IPS-15b (cell line): ENCODE measurements around the gene FREM2.

Experiments used
- H3K27me3 ChIP-seq: one replicate; pipeline ENCODE4 v1.6.1; 2013; ENCODE audit warnings: low read length; ENCODE audit not compliant: control insufficient read depth, insufficient read depth
- H3K36me3 ChIP-seq: one replicate; pipeline ENCODE4 v1.6.1; 2013; ENCODE audit warnings: low read length; ENCODE audit not compliant: control insufficient read depth, insufficient read depth
- H3K4me1 ChIP-seq: one replicate; pipeline ENCODE4 v1.6.1; 2013; ENCODE audit warnings: mild to moderate bottlenecking, low read length; ENCODE audit not compliant: control insufficient read depth, insufficient read depth
- H3K4me3 ChIP-seq: one replicate; pipeline ENCODE4 v1.5.1; 2013; ENCODE audit warnings: low read depth, low read length
- H3K9ac ChIP-seq: one replicate; pipeline ENCODE4 v1.6.1; 2013; ENCODE audit warnings: low read depth, mild to moderate bottlenecking, low read length
- H3K9me3 ChIP-seq: one replicate; pipeline ENCODE4 v1.6.1; 2013; ENCODE audit warnings: mild to moderate bottlenecking, low read length; ENCODE audit not compliant: control insufficient read depth, insufficient read depth

The FREM2 gene, protein sequence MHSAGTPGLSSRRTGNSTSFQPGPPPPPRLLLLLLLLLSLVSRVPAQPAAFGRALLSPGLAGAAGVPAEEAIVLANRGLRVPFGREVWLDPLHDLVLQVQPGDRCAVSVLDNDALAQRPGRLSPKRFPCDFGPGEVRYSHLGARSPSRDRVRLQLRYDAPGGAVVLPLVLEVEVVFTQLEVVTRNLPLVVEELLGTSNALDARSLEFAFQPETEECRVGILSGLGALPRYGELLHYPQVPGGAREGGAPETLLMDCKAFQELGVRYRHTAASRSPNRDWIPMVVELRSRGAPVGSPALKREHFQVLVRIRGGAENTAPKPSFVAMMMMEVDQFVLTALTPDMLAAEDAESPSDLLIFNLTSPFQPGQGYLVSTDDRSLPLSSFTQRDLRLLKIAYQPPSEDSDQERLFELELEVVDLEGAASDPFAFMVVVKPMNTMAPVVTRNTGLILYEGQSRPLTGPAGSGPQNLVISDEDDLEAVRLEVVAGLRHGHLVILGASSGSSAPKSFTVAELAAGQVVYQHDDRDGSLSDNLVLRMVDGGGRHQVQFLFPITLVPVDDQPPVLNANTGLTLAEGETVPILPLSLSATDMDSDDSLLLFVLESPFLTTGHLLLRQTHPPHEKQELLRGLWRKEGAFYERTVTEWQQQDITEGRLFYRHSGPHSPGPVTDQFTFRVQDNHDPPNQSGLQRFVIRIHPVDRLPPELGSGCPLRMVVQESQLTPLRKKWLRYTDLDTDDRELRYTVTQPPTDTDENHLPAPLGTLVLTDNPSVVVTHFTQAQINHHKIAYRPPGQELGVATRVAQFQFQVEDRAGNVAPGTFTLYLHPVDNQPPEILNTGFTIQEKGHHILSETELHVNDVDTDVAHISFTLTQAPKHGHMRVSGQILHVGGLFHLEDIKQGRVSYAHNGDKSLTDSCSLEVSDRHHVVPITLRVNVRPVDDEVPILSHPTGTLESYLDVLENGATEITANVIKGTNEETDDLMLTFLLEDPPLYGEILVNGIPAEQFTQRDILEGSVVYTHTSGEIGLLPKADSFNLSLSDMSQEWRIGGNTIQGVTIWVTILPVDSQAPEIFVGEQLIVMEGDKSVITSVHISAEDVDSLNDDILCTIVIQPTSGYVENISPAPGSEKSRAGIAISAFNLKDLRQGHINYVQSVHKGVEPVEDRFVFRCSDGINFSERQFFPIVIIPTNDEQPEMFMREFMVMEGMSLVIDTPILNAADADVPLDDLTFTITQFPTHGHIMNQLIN (N-terminal part only)

DNA sequence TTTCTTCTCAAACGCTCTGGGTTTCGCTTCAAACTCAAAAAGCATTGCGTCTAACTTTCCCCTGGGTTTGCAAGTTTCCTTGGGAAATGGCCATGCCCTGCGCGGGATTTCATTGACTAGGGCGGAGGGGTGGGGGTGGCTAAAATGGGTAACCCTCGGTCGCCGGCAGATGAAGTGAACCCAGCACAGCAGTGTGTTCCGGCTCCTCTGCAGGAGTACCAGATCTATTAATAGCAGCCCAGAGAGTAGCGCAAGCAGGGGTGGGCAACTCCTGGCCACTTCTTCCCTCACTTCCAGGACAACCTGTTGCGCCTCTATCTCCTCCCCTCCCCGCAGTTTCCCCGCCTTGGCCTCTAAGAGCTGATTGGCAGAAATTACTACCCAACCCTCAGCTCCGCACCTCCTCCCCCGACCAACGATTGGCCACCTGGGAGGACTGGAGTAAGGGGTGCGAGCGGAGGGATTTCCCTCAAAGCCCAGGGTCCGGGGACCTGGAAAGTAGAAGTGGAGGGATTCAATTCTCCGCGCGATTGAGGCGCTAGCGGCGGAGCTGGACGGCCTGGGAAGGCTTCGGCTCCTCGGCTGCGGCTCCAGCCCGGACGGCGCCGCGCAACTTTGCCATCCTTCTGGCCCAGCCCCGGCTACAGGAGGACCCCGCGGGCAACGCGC, at the start of gene FREM2:
Gene FREM2, plus strand, starts transcription at position 501 of the 669 bp plus-strand sequence. CDS start 268 bp downstream, outside the sequence.
- Histone ChIP-seq H3K4me1 (peaks cover 4% of the 10 kb centered on the region), H3K9ac (peak within 1 kb of the TSS; percentile 74), H3K4me3 (peak within 1 kb of the TSS; percentile 67), H3K27me3 (peaks cover 16% of the 10 kb centered on the region), H3K9me3 (no peaks in the 10 kb centered on the region), H3K36me3 (peaks cover 5% of the 10 kb centered on the region)

DNA sequence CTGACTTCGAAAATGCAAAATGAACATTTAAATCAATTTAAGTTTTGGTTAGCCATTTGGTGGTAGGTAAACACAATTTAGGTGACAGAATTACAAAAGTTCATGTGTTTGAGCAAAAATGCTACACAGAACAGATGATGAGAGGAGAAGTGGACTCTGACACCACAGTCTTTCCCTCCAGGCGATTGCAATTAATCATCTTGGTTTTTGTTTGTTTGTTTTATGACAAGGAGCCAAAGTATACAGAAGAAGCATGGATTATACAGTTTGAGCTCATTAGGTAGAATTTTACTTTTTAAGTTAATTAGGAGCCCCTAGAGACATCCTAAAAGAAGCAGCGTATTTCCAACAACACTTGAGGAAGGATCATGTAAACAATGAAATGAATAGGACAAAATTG, 49.3 kb upstream of the FREM2 start:
- Histone ChIP-seq H3K4me1 (no peaks in the 10 kb centered on the region), H3K9ac (no peak overlapping the region), H3K27me3 (no peaks in the 10 kb centered on the region), H3K9me3 (no peaks in the 10 kb centered on the region), H3K4me3 (no peak overlapping the region), H3K36me3 (no peaks in the 10 kb centered on the region)

DNA sequence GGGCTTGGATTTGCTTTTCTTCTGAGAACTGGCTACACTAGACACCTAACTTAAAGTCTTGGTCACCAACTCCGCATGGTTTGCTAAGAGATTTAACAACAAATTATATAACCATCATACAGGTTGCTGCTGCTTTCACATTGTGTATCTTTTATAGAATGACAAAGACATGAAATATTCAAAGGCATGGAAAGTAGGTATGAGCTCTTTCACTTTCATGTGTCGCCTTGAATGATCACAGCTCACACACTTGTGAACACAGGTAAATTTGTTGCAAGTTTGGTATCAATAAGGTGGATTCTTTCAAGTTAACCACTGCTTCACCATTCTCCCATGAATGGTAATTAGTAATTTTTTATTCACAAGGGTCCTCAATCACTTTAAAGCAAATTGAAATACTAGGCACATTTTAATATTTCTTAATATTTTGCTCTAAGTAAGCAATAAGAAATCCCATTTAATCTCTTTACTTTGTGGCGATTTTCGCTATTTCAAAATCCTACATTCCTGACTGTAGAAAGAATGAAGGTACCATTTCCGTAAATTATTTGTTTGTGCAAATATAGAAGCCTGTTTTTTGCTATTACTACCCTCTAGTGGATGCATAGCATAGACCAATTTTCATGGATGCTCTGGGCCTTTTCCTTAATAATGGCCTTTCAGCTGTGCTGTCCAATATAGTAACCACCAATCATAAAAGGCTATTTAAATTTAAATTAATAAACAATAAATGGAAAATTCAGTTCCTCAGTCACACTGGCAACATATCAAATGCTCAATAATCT, 45.5 kb upstream of the FREM2 start:
- Histone ChIP-seq H3K36me3 (no peaks in the 10 kb centered on the region), H3K27me3 (no peaks in the 10 kb centered on the region), H3K9me3 (no peaks in the 10 kb centered on the region), H3K4me3 (no peak overlapping the region), H3K9ac (no peak overlapping the region), H3K4me1 (no peaks in the 10 kb centered on the region)

DNA sequence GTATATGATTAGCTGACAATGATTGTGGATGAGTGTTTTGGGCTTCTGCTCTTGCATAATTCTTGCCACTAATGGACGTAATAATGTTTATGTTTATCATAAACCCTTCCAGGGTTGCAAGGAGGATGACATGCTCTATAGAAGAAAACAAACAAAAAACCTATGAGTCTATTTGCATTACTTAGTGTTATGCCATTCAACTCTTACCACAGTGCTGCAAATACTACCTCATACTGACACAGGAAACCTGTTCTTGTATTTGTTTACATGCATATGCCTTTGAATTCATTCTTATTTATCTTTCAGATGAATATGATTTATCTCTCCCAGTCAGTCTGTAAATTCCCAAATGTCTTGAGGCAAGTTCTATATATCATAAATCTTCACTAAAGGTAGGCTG, 39.6 kb upstream of the FREM2 start:
- H3K27me3 ChIP-seq: no peaks in the 10 kb centered on the region
- H3K36me3 ChIP-seq: no peaks in the 10 kb centered on the region
- no peaks in the 10 kb centered on the region for H3K4me1 ChIP-seq
- H3K9ac ChIP-seq: no peak overlapping the region
- no peaks in the 10 kb centered on the region for H3K9me3 ChIP-seq
- no peak overlapping the region for H3K4me3 ChIP-seq

DNA sequence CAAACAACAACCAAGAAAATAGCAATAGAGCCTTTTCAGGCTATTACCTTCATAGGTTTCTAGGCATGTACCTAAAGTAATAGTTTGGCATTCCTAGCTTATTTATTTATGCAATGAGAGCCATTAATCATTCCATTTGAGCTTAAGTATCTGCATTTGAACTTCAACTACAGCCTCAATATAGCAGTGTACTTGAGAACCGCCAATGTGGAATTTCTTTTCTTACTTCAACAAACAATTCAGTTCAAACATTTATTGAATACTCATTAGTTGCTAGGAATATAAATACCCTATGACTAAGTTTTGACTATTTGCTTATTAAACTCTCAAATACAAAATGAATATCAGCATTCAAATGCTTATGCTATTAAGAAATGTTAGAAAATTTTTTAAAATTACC, 38.0 kb upstream of the FREM2 start:
- Histone ChIP-seq H3K4me3 (no peak overlapping the region), H3K27me3 (no peaks in the 10 kb centered on the region)

DNA sequence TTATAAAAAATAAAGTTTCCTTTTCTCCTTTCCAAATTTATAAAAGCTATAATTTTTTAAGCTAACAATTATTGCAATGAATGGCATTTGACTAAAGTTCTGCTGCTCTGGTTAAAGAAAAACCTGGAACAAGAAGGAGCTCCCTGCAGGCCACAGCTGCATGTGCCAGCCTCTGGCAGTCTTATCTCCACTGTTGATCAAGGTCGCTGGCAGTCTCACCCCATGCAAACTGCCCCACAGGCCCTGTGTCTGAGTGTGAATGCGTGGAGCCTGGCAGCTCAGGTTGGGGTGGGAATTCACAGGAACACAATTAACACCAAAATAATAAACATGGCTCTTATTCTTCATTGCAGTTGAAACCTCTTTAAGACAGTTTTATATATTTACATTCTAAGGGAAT, 30.2 kb upstream of the FREM2 start:
- H3K36me3 ChIP-seq: no peaks in the 10 kb centered on the region
- no peak overlapping the region for H3K9ac ChIP-seq
- H3K4me3 ChIP-seq: no peak overlapping the region
- no peaks in the 10 kb centered on the region for H3K9me3 ChIP-seq
- H3K27me3 ChIP-seq: no peaks in the 10 kb centered on the region
- H3K4me1 ChIP-seq: no peaks in the 10 kb centered on the region

More for the DNA sequence above, 38.0 kb upstream of the FREM2 start:
- no peaks in the 10 kb centered on the region for H3K36me3 ChIP-seq
- no peak overlapping the region for H3K9ac ChIP-seq
- H3K4me1 ChIP-seq: no peaks in the 10 kb centered on the region
- no peaks in the 10 kb centered on the region for H3K9me3 ChIP-seq

DNA sequence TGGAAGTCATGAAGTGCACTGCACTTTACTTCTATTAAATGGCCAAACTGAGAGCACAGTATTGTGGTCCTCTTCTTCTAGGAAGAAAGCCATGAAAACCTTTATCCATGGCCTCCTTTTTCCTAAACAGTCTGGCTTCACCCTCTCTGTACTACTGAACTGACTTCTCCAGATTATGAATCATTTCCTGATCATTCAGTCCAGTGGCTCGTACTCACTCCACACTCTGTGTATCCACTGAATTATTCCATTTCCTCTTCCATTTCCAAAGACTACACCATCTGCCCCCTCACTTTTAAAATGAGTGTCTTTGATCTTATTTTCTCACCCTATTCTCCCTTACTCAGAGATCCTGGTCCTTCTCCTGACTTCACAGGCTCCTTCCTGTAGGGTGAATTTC, 29.7 kb upstream of the FREM2 start:
- Histone ChIP-seq H3K4me3 (no peak overlapping the region), H3K9me3 (no peaks in the 10 kb centered on the region), H3K36me3 (no peaks in the 10 kb centered on the region), H3K4me1 (no peaks in the 10 kb centered on the region), H3K27me3 (no peaks in the 10 kb centered on the region), H3K9ac (no peak overlapping the region)

DNA sequence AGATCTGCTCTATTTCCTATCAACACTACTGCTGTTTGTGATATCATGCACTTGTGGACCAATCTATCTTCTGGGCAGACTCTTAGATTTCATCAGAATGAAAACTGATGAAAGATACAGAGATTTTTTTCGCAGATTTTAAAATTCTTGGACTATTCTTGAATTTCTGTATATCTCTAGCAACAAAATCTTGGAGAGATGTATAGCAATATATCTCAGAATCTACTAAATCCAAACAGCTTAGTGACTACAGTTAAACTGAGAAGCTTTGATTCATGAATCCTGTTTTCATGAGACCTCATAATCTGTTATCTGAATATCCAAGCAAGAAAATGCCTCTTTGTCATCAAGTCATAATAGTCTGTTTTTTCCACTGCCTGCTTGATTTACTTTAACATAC, 28.0 kb upstream of the FREM2 start:
- no peak overlapping the region for H3K9ac ChIP-seq
- no peaks in the 10 kb centered on the region for H3K9me3 ChIP-seq
- no peaks in the 10 kb centered on the region for H3K4me1 ChIP-seq
- H3K4me3 ChIP-seq: no peak overlapping the region
- H3K36me3 ChIP-seq: no peaks in the 10 kb centered on the region
- no peaks in the 10 kb centered on the region for H3K27me3 ChIP-seq

DNA sequence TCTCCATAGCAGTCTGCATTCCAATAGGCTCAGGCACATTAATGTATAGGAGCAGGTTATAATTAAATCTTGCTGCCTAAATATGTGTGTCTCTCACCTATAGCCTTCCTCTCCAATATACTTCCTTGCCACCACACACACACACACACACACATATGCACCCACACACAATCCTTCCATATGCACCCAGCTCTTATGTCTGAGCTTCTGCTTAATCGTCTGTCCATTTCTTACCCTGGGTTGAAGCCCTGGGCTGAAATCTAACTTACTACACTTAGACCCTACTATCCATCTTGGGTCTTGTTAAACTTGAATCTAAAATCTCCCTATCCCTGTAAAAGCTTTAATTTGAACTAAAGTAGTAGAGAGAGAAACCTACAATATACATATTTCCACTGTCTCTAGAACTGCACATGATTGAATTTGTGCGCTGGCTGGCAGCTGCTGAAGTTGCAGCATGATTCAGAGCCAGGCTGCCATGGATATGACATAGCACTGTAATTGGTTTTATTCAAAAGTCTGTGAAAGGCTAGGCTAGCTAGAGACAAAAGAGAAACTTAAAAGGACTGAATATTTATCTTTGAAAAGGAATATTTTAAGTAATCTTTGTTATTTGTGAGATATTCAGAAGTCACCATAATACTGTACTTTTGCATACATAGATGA, 25.7 kb upstream of the FREM2 start:
- no peaks in the 10 kb centered on the region for H3K27me3 ChIP-seq
- no peaks in the 10 kb centered on the region for H3K36me3 ChIP-seq
- H3K4me1 ChIP-seq: no peaks in the 10 kb centered on the region
- no peak overlapping the region for H3K4me3 ChIP-seq
- H3K9me3 ChIP-seq: no peaks in the 10 kb centered on the region
- H3K9ac ChIP-seq: no peak overlapping the region

DNA sequence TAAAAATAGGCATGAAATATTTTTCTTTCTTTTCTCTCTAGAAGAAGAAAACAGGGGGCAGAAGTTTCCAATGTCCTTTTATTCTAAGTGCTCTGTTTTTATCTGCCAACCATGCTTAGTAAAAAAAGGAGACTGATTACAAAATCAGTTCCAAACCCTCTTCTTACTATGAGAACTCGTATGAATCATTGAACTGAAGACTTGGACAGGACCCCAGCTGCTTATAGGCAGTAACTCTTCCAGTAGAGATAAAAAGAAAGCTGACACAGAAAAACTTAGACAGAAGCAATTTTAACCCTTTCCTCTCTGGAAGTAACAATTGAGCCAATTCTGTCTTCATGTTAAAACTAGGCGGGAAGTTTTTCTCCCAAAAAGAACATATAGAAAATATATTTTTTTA, 24.5 kb upstream of the FREM2 start:
- H3K9ac ChIP-seq: no peak overlapping the region
- no peaks in the 10 kb centered on the region for H3K36me3 ChIP-seq
- no peak overlapping the region for H3K4me3 ChIP-seq
- no peaks in the 10 kb centered on the region for H3K4me1 ChIP-seq
- H3K27me3 ChIP-seq: no peaks in the 10 kb centered on the region
- H3K9me3 ChIP-seq: no peaks in the 10 kb centered on the region
